SK-N-SH treated with all-trans-retinoic acid at 6 μM for 48 hours (cell line): ENCODE measurements around the gene AIG1.

Experiments
- CREB5 ChIP-seq: fragments of 250-450 bp; sonication (Bioruptor Pico); IDR thresholded peaks from 2 replicates; pipeline ENCODE4 v1.5.1; 2020; ENCODE audit warnings: low read depth, mild to moderate bottlenecking, moderate library complexity
- CSDC2 ChIP-seq: fragments of 250-450 bp; sonication (Bioruptor Pico); IDR thresholded peaks from 2 replicates; pipeline ENCODE4 v1.5.0; 2020; ENCODE audit warnings: mild to moderate bottlenecking, moderate library complexity
- GLIS3 ChIP-seq: fragments of 250-450 bp; sonication (Bioruptor Pico); IDR thresholded peaks from 2 replicates; pipeline ENCODE4 v1.5.0; 2020; ENCODE audit warnings: mild to moderate bottlenecking, moderate library complexity
- TCF4 ChIP-seq: fragments of 250-450 bp; sonication (Bioruptor Pico); IDR thresholded peaks from 2 replicates; pipeline ENCODE4 v1.8.0; 2021; ENCODE audit warnings: mild to moderate bottlenecking, moderate library complexity, borderline replicate concordance
- TSHZ2 ChIP-seq: fragments of 250-450 bp; sonication (Bioruptor Pico); IDR thresholded peaks from 2 replicates; pipeline ENCODE4 v1.5.0; 2020; ENCODE audit warnings: mild to moderate bottlenecking, moderate library complexity
- ZC3H10 ChIP-seq: fragments of 250-450 bp; sonication (Bioruptor Pico); IDR thresholded peaks from 2 replicates; pipeline ENCODE4 v1.5.1; 2021; ENCODE audit warnings: mild to moderate bottlenecking, moderate library complexity

- TF ChIP-seq CREB5 (CRISPR knock-in tag) (no peak), GLIS3 (CRISPR knock-in tag) (no peak), TCF4 (no peak), TSHZ2 (CRISPR knock-in tag) (no peak), CSDC2 (CRISPR knock-in tag) (no peak), ZC3H10 (CRISPR knock-in tag) (no peak)
These were observed 32.1 kb downstream of the AIG1 start for GRCh38 chr6:143092768-143093167.
